Upper lobe of left lung (tissue), 6 donors: ENCODE results near the gene ELAVL2. TPM values are rescaled to one million over a fixed set of nuclear protein-coding genes. Genes with fewer than 3 reads are reported as not detected.

Experiments
- ATAC-seq, 2 donors: fragments of 200-7000 bp; cut with Tn5 transposase; one replicate each; pipeline ENCODE4 v1.9.1; 2022; ENCODE audit warnings: mild to moderate bottlenecking in 2 of 2, moderate library complexity in 2 of 2; ENCODE audit not compliant: low FRiP score in 2 of 2
- DNase-seq, 2 donors: peaks; one replicate each; pipeline ENCODE4 v3.0.0-alpha.2; 2019 to 2020
- H3K27ac ChIP-seq, 4 donors: fragments of 200-600 bp; sonication (generic); one replicate each; pipeline ENCODE4 v1.5.1; 2016 to 2019
- H3K27me3 ChIP-seq, 4 donors: fragments of 200-600 bp; sonication (generic); one replicate each; pipeline ENCODE4 v1.5.1; 2017 to 2019
- H3K36me3 ChIP-seq, 4 donors: fragments of 200-600 bp; sonication (generic); one replicate each; pipeline ENCODE4 v1.5.1; 2016 to 2019
- H3K4me1 ChIP-seq, 4 donors: fragments of 200-600 bp; sonication (generic); one replicate each; pipeline ENCODE4 v1.5.1; 2018 to 2019
- H3K4me3 ChIP-seq, 4 donors: fragments of 200-600 bp; sonication (generic); one replicate each; pipeline ENCODE4 v1.5.1; 2017 to 2019; ENCODE audit warnings: mild to moderate bottlenecking in 2 of 4, moderate library complexity in 1 of 4
- H3K9me3 ChIP-seq, 4 donors: fragments of 200-600 bp; sonication (generic); one replicate each; pipeline ENCODE4 v1.5.1; 2018 to 2019
- EP300 ChIP-seq, 4 donors: sonication (generic); formaldehyde crosslinking; IDR thresholded peaks; one replicate each; pipeline ENCODE4 v1.5.1; 2017; ENCODE audit warnings: antibody characterized with exemption in 4 of 4, control low read depth in 2 of 4
- POLR2A ChIP-seq, 4 donors: fragments of 450-650 bp; IDR thresholded peaks; one replicate each; pipeline ENCODE4 v1.5.1; 2016 to 2017; ENCODE audit warnings: antibody characterized with exemption in 4 of 4, mild to moderate bottlenecking in 2 of 4
- POLR2AphosphoS5 ChIP-seq, 2 donors: sonication (generic); formaldehyde crosslinking; IDR thresholded peaks; one replicate each; pipeline ENCODE4 v1.5.1; 2017; ENCODE audit warnings: antibody characterized with exemption in 2 of 2
- WGBS, 2 donors: methylation state at CpG; one replicate each; pipeline ENCODE4 v1.1.5; 2017 to 2018; 5-methylcytosine and 5-hydroxymethylcytosine counted together
- total RNA-seq, 6 donors: library from RNA; depleted of rRNA in 4 of 6; stranded (reverse); fragments of >200 nt in 4 of 6; gene quantifications; one replicate each; pipeline versions ENCODE4 v1.1.0 to v1.2.1, GENCODE V29; 2016 to 2021
- TF ChIP-seq, protein P1 (sequence below), 6 experiments: fragments of 450-650 bp in 4 of 6; fragments of 200-600 bp in 2 of 6; sonication (generic) in 2 of 6; IDR thresholded peaks; one replicate each; pipeline ENCODE4 v1.5.1; 2016 to 2019; ENCODE audit warnings: antibody characterized with exemption in 6 of 6
- donor health status: DM: no; HTN: no; CAD: no; lungs with moderate emphysema.
- donor health status: DM: no; HTN: yes; CAD: no; lungs with severe emphysema.

ELAVL2 gene
- total RNA-seq, 6 donors from 2014 or later: 0.27 TPM; not detected in 5

DNA sequence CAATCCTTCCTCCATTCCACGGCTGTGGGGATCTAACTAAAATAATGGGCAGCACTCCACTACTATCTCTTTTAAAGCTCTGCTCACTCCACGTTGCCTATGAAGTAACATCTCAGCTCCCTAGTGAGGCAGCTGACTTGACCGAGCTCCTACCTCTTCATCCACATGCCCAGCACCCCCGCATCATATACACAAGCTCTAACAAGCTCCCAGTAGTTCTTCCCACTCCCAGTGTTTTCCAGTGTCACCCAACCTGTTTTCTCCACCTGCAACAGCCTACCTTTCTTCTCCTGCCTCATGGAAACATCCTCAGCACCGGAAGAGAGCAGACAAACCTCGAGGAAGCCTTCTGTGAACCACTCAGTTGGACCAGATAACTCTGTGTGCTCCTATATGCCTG is 50.5 kb downstream of the ELAVL2 start:
- H3K4me1 ChIP-seq: no peaks in the 10 kb centered on the region
- ATAC-seq: no peak
- 75 to 83% methylated on average over 6 of the region's 6 CpGs for WGBS, 2 donors
- TF ChIP-seq POLR2AphosphoS5 (IDR thresholded peaks at IDR 0.05) (no peak), EP300 (IDR thresholded peaks at IDR 0.05) (no peak), POLR2A (IDR thresholded peaks at IDR 0.05) (no peak)
- TF ChIP-seq, protein P1, sequence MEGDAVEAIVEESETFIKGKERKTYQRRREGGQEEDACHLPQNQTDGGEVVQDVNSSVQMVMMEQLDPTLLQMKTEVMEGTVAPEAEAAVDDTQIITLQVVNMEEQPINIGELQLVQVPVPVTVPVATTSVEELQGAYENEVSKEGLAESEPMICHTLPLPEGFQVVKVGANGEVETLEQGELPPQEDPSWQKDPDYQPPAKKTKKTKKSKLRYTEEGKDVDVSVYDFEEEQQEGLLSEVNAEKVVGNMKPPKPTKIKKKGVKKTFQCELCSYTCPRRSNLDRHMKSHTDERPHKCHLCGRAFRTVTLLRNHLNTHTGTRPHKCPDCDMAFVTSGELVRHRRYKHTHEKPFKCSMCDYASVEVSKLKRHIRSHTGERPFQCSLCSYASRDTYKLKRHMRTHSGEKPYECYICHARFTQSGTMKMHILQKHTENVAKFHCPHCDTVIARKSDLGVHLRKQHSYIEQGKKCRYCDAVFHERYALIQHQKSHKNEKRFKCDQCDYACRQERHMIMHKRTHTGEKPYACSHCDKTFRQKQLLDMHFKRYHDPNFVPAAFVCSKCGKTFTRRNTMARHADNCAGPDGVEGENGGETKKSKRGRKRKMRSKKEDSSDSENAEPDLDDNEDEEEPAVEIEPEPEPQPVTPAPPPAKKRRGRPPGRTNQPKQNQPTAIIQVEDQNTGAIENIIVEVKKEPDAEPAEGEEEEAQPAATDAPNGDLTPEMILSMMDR (IDR thresholded peaks at IDR 0.05): no peak
- no peak for DNase-seq
- H3K27ac ChIP-seq: no peak overlapping the region
- no peaks in the 10 kb centered on the region for H3K36me3 ChIP-seq
- H3K9me3 ChIP-seq: no peaks in the 10 kb centered on the region
- H3K4me3 ChIP-seq: no peak overlapping the region
- H3K27me3 ChIP-seq: no peaks in the 10 kb centered on the region

DNA sequence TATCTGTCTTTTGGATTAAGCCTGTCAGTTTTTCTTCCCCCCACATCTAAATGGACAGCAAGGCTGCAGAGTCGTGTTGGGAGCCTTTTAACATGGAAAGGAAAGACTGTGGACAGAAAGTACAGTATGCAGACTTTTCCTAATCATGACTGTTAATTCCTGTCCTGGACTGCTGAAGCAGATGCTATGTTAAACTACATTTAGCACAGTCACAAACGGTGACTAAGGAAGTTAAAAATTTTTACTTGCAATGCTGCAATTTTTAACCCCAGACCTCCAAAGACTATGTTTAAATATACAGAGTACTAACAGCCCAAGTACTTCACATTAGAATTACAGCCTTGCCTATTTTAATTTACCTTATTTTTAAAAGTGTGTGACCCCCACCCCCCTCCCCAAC is 51.8 kb downstream of the ELAVL2 start:
- no peak for TF ChIP-seq POLR2AphosphoS5 (IDR thresholded peaks at IDR 0.05)
- no peak for TF ChIP-seq EP300 (IDR thresholded peaks at IDR 0.05)
- TF ChIP-seq, protein P1 (IDR thresholded peaks at IDR 0.05): no peak
- TF ChIP-seq POLR2A (IDR thresholded peaks at IDR 0.05): no peak
- DNase-seq: no peak
- Histone ChIP-seq H3K9me3 (no peaks in the 10 kb centered on the region), H3K36me3 (no peaks in the 10 kb centered on the region), H3K27ac (no peak overlapping the region), H3K4me3 (no peak overlapping the region), H3K4me1 (no peaks in the 10 kb centered on the region), H3K27me3 (no peaks in the 10 kb centered on the region)
- no peak for ATAC-seq
- WGBS, 2 donors: 42 to 45% methylated on average over 2 of the region's 2 CpGs

DNA sequence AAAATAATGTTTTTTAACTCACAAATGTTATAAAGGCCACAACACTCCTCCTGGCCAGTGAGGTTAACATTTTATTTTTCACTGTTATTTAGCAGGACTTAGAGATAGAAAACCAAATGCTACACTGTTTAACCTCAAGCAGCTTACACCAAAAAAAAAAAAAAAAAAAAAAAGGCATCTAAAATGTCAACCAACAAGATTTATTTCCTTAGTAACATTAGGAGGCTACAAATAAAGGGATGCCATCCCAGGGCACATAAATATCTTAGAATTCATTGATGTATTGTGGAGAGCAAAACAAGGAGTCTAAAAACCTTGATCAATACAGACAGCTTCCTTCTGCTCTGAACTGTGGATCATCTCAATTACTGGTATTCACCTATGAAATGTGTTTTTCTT is 53.7 kb downstream of the ELAVL2 start:
- TF ChIP-seq EP300 (IDR thresholded peaks at IDR 0.05) (no peak), POLR2AphosphoS5 (IDR thresholded peaks at IDR 0.05) (no peak), POLR2A (IDR thresholded peaks at IDR 0.05) (no peak)
- TF ChIP-seq, protein P1 (IDR thresholded peaks at IDR 0.05): no peak

DNA sequence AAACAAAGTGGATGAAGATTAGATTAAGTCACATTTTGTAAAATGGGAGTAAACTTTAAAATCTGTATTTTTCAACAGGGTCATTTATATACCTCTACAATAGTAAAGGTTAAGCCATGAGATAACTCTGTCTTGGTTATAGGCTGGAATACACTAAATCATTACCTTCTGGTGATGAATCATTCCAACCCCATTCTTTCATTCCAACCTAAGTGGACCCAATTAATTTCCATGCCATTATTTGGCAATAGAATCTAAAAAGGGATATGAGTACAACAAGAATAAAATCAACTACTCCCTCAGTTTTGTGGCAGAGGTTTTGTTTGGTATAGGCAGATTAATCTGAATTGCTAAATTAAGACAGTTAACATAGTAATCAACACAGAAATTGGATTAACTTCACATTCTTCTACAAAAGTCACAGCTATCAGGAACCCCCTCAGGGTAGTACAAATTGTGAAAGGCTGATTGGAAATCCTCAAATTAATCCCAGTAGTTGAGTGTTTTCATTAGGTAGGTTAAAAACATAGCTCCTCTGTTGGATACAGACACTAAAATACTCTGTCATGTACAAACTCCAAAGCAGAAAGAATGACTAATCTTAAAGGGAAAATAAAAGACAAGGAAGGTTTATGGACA is 54.2 kb downstream of the ELAVL2 start:
- no peaks in the 10 kb centered on the region for H3K36me3 ChIP-seq

More for the DNA sequence above, 53.7 kb downstream of the ELAVL2 start:
- Histone ChIP-seq H3K4me3 (no peak overlapping the region), H3K27ac (no peak overlapping the region), H3K27me3 (no peaks in the 10 kb centered on the region), H3K36me3 (no peaks in the 10 kb centered on the region), H3K9me3 (no peaks in the 10 kb centered on the region), H3K4me1 (no peaks in the 10 kb centered on the region)
- DNase-seq: no peak
- no peak for ATAC-seq

More for the DNA sequence above, 54.2 kb downstream of the ELAVL2 start:
- Histone ChIP-seq H3K9me3 (no peaks in the 10 kb centered on the region), H3K4me3 (no peak overlapping the region), H3K27ac (no peak overlapping the region), H3K4me1 (no peaks in the 10 kb centered on the region), H3K27me3 (no peaks in the 10 kb centered on the region)
- TF ChIP-seq EP300 (IDR thresholded peaks at IDR 0.05): no peak
- TF ChIP-seq POLR2A (IDR thresholded peaks at IDR 0.05): no peak
- no peak for TF ChIP-seq POLR2AphosphoS5 (IDR thresholded peaks at IDR 0.05)
- TF ChIP-seq, protein P1 (IDR thresholded peaks at IDR 0.05): no peak
- no peak for ATAC-seq
- no peak for DNase-seq
